Left lung (tissue), 10 donors: ENCODE results near the gene MATN1. TPM values are rescaled to one million over a fixed set of nuclear protein-coding genes. Genes with fewer than 3 reads are reported as not detected.
"Not testable (repeated sequence)": the region's sequence is repeated elsewhere in the genome, so short reads cannot be mapped to it uniquely, and the experiment has no call there.

Experiments used
- ATAC-seq: fragments of 200-7000 bp; cut with Tn5 transposase; one replicate; pipeline ENCODE4 v1.9.1; 2020; ENCODE audit warnings: moderate library complexity
- DNase-seq, 4 donors: peaks; one replicate each; pipeline ENCODE4 v3.0.0-alpha.2; 2013 to 2020
- H3K27ac ChIP-seq, 2 donors: fragments of 200-600 bp; sonication (generic) in 1 of 2; one replicate each; pipeline versions ENCODE4 v1.5.0 to v1.8.0; 2020 to 2021
- H3K27me3 ChIP-seq, 2 donors: fragments of 200-600 bp; sonication (generic) in 1 of 2; one replicate each; pipeline versions ENCODE4 v1.5.0 to v1.8.0; 2020 to 2021
- H3K36me3 ChIP-seq, 2 donors: fragments of 200-600 bp; sonication (generic) in 1 of 2; one replicate each; pipeline versions ENCODE4 v1.5.0 to v1.8.0; 2020 to 2021
- H3K4me1 ChIP-seq, 2 donors: fragments of 200-600 bp; one replicate each; pipeline ENCODE4 v1.8.0; 2021
- H3K4me3 ChIP-seq, 2 donors: fragments of 200-600 bp; sonication (generic) in 1 of 2; one replicate each; pipeline versions ENCODE4 v1.5.0 to v1.8.0; 2020 to 2021; ENCODE audit warnings: mild to moderate bottlenecking in 1 of 2
- H3K9me3 ChIP-seq, 2 donors: fragments of 200-600 bp; sonication (generic) in 1 of 2; one replicate each; pipeline versions ENCODE4 v1.5.0 to v1.8.0; 2020 to 2021
- CTCF ChIP-seq, 2 donors: fragments of 200-600 bp; sonication (generic) in 1 of 2; IDR thresholded peaks; one replicate each; pipeline versions ENCODE4 v1.5.0 to v1.8.0; 2021; ENCODE audit warnings: antibody characterized with exemption in 2 of 2
- intact Hi-C, 2 donors: fragments of 100-400 bp; cut with DNase I; formaldehyde crosslinking; loops; one replicate each; pipeline versions ENCODE4 v1.11.2 to v1.14.2; 2022
- polyA plus RNA-seq, 6 donors: library from polyadenylated mRNA; unstranded; fragments of 120-200 nt; gene quantifications; one replicate each; pipeline ENCODE4 v1.2.1, GENCODE V29; 2013; ENCODE audit not compliant: insufficient read length in 6 of 6
- total RNA-seq, 2 donors: library from RNA; stranded (reverse); fragmentation: NEBNext Ultra II Directional; extraction: Animal tissue kit (Norgen Biotek cat#: 25700); gene quantifications; one replicate each; pipeline ENCODE4 v1.2.1, GENCODE V29; 2021
- donor health status: DM: no; HTN: yes; CAD: no.
- donor health status: DM: no; HTN: no; CAD: no.

MATN1 gene
- total and polyA plus RNA-seq, 8 donors, result 0.08 to 1.1 (median 0.43) TPM; not detected in 1

- Histone ChIP-seq H3K36me3 (no peaks in the 10 kb centered on the region), H3K4me3 (no peak overlapping the region), H3K4me1 (no peaks in the 10 kb centered on the region), H3K27me3 (no peaks in the 10 kb centered on the region), H3K27ac (no peak overlapping the region), H3K9me3 (no peaks in the 10 kb centered on the region)
- ATAC-seq (no peak), DNase-seq (no peak)
- TF ChIP-seq CTCF (IDR thresholded peaks at IDR 0.05), result no peak
- intact Hi-C loops, result no loop called here
These were observed 44.9 kb upstream of the MATN1 start for GRCh38 chr1:30768159-30768829.

- H3K27me3 ChIP-seq, ATAC-seq, intact Hi-C loops, H3K9me3 ChIP-seq, H3K4me3 ChIP-seq, DNase-seq, H3K36me3 ChIP-seq, H3K27ac ChIP-seq, H3K4me1 ChIP-seq: not testable (repeated sequence)
These were observed 43.6 kb upstream of the MATN1 start for GRCh38 chr1:30766948-30767347.

GRCh38 chr1:30765556-30766434, 42.4 kb upstream of the MATN1 start:
- DNase-seq, result peak in 1 of 4 donors; percentile 59
- no peaks in the 10 kb centered on the region for H3K9me3 ChIP-seq
- no peaks in the 10 kb centered on the region for H3K27me3 ChIP-seq
- H3K4me3 ChIP-seq, result no peak overlapping the region
- no peaks in the 10 kb centered on the region for H3K36me3 ChIP-seq
- peaks cover 0 to 13% of the 10 kb centered on the region in 2 donors for H3K4me1 ChIP-seq
- intact Hi-C loops, result no loop called here
- no peak for TF ChIP-seq CTCF (IDR thresholded peaks at IDR 0.05)
- H3K27ac ChIP-seq, result no peak overlapping the region
- ATAC-seq, result no peak

GRCh38 chr1:30764939-30765555, 41.7 kb upstream of the MATN1 start:
- intact Hi-C loops, result no loop called here
- peak in 1 of 4 donors; percentile 37 for DNase-seq
- TF ChIP-seq CTCF (IDR thresholded peaks at IDR 0.05), result no peak

GRCh38 chr1:30764396-30764795, 41.0 kb upstream of the MATN1 start:
- Histone ChIP-seq H3K27me3 (no peaks in the 10 kb centered on the region), H3K4me1 (peaks cover 0 to 22% of the 10 kb centered on the region in 2 donors), H3K27ac (no peak overlapping the region), H3K36me3 (no peaks in the 10 kb centered on the region), H3K9me3 (no peaks in the 10 kb centered on the region), H3K4me3 (no peak overlapping the region)
- TF ChIP-seq CTCF (IDR thresholded peaks at IDR 0.05), result no peak
- ATAC-seq (no peak), DNase-seq (no peak)
- intact Hi-C loops, result no loop called here

More at GRCh38 chr1:30764939-30765555, 41.7 kb upstream of the MATN1 start:
- Histone ChIP-seq H3K27me3 (no peaks in the 10 kb centered on the region), H3K4me3 (no peak overlapping the region), H3K27ac (no peak overlapping the region), H3K4me1 (peaks cover 0 to 18% of the 10 kb centered on the region in 2 donors), H3K9me3 (no peaks in the 10 kb centered on the region), H3K36me3 (no peaks in the 10 kb centered on the region)
- no peak for ATAC-seq
